GM19463 (cell line): ENCODE results near the gene FGF1.

ENCODE experiments used
- ATAC-seq: cut with Tn5 transposase; IDR thresholded peaks from one replicate; pipeline ENCODE4 v1.9.1; 2021; ENCODE audit warnings: mild to moderate bottlenecking, moderate library complexity; ENCODE audit not compliant: unreplicated experiment

FGF1 gene

GRCh38 chr5:142697356-142698255 is 11.7 kb upstream of the FGF1 start:
- ATAC-seq = no peak

- ATAC-seq = no peak
These were observed 10.5 kb upstream of the FGF1 start for GRCh38 chr5:142696379-142696778.

GRCh38 chr5:142694092-142694856 is 8.4 kb upstream of the FGF1 start:
- no peak for ATAC-seq

GRCh38 chr5:142692321-142692894 is 6.5 kb upstream of the FGF1 start:
- no peak for ATAC-seq

GRCh38 chr5:142690667-142691066 is 4.8 kb upstream of the FGF1 start:
- no peak for ATAC-seq

- ATAC-seq = no peak
These were observed 3.2 kb upstream of the FGF1 start for GRCh38 chr5:142689081-142689480.

GRCh38 chr5:142688281-142688989 is 2.5 kb upstream of the FGF1 start:
- no peak for ATAC-seq

GRCh38 chr5:142686968-142687367 is 1.1 kb upstream of the FGF1 start:
- ATAC-seq = no peak

GRCh38 chr5:142686210-142686734 is 382 bp upstream of the FGF1 start:
- no peak for ATAC-seq

- no peak for ATAC-seq
These were observed 1.3 kb downstream of the FGF1 start for GRCh38 chr5:142684508-142685041.

- no peak for ATAC-seq
These were observed 1.9 kb downstream of the FGF1 start for GRCh38 chr5:142683881-142684505.

- no peak for ATAC-seq
These were observed 2.8 kb downstream of the FGF1 start for GRCh38 chr5:142683116-142683515.

GRCh38 chr5:142680605-142681259 is 5.2 kb downstream of the FGF1 start:
- no peak for ATAC-seq

GRCh38 chr5:142679744-142680143 is 6.1 kb downstream of the FGF1 start:
- no peak for ATAC-seq

GRCh38 chr5:142678529-142678928 is 7.4 kb downstream of the FGF1 start:
- ATAC-seq = no peak

GRCh38 chr5:142677198-142677597 is 8.7 kb downstream of the FGF1 start:
- ATAC-seq = no peak

- no peak for ATAC-seq
These were observed 9.6 kb downstream of the FGF1 start for GRCh38 chr5:142676318-142676717.

- ATAC-seq = no peak
These were observed 11.1 kb downstream of the FGF1 start for GRCh38 chr5:142674531-142675469.
